Measurements from ENCODE around the gene MYO7B. TPM values are rescaled to one million over a fixed set of nuclear protein-coding genes. Genes with fewer than 3 reads are reported as not detected.

Gene MYO7B
- total RNA-seq, 1 experiment from 2014 or later: 1.2 TPM

DNA sequence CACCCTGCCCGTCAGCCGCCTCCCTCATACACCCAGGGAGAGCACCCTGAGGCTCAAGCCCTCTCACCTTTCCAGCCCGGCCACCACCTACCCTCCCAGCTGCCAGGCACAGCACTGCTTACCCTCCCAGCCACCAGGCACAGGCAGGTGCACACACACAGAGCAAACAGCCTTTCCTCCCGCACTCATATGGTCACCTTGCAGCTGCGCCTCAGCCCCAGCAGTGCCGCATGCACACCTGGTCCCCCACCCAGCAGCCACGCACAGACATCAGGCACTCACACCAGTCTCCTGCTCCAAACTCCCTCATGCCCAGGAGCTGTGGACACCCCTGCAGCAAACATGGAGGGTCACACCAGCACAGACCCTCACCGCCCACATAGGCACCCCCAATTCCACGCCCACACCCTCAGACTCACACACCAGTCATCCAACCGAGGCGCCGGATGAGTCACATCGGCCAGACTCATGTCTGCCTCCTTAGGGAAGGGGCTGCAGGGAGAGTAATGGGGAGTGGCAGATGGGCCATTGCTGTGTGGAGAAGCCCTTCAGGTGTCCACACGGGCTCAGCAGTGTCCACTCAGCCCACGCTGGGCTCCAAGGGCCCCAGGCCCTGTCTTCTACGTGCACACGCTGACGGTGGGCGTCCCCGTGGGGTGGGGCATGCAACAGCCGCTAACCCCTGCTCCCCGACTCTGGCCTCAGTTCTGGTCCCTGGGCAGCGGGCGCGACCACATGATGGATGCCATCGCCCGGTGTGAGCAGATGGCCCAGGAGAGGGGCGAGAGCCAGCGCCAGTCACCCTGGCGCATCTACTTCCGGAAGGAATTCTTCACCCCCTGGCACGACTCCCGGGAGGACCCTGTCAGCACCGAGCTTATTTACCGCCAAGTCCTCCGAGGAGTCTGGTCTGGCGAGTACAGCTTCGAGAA, 88.2 kb downstream of the MYO7B start:
- Histone ChIP-seq H3K4me3 (no peak overlapping the region), H3K4me1 (replicated peaks) (peaks cover 22% of the 10 kb centered on the region), H3K27me3 (replicated peaks) (no peaks in the 10 kb centered on the region), H3K36me3 (no peaks in the 10 kb centered on the region), H3K9me3 (replicated peaks) (no peaks in the 10 kb centered on the region), H3K27ac (peak overlapping the region; percentile 42; the same call in 1 of the 2 replicates)
- peak; percentile 64 to 85 for DNase-seq (ENCODE audit: low read depth in 1 of 2, low spot score in 2 of 2)

DNA sequence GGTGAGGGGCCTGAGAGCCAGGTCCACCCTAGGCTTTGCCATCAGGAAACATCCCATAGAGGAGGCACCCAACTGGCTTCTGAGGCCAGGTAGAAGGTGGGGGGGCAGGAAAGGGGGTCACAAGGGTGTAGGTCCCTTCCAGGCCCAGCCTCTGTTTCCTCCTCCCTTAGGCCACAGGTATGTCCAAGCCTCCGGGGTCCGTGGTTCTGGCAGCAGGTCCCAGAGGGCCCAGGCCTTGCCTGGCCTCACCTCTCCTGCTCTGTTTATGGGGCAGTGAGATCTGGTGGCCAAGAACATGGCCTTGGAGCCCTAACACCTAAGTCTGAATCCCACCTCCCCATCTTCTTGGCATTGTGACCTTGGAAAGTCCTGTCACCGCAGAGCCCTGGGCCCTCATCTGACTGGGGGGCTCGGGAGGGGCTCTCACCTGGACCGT, 88.9 kb downstream of the MYO7B start:
- no peak overlapping the region for H3K4me3 ChIP-seq
- H3K9me3 ChIP-seq (replicated peaks): no peaks in the 10 kb centered on the region
- DNase-seq (ENCODE audit: low read depth in 1 of 2, low spot score in 2 of 2): no peak
- H3K27ac ChIP-seq: peak overlapping the region; percentile 42; the same call in 1 of the 2 replicates
- H3K4me1 ChIP-seq (replicated peaks): peaks cover 22% of the 10 kb centered on the region
- no peaks in the 10 kb centered on the region for H3K27me3 ChIP-seq (replicated peaks)
- no peaks in the 10 kb centered on the region for H3K36me3 ChIP-seq

DNA sequence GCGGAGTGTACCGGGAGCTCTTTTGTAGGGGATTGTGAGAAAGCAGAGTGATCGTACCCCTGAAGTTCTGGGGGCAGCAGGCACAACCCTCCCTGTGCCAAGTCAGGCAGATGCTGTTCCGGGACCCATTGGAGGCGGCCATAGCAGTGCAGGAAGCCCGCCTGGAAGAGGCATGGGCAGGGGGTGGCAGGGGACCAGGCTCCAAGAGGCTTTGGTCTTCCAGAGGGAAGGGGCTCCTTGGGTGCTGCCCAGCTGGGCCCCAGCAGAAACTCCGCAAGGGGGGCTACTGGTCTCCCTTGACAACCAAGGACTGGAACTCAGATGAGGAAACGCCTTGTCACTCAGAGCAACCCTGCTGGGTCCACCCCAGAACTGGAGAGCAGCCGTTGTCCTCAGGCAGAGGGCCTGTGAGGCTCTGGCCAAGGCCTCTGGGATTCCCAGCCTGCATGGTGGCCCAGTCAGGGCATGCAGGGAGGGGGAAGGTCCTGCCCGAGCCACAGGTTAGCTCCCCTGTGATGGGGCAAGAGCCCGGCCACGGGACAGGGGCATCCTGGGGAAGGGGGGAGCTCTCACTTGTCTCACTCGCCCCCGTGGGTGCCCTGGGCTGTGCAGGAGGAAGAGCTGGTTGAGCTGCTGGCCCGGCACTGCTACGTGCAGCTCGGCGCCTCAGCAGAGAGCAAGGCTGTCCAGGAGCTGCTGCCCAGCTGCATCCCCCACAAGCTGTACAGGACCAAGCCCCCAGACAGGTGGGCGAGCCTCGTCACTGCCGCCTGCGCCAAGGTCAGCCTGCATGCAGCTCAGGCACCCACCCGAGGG, 89.5 kb downstream of the MYO7B start:
- no peaks in the 10 kb centered on the region for H3K27me3 ChIP-seq (replicated peaks)
- H3K27ac ChIP-seq: no peak overlapping the region
- H3K36me3 ChIP-seq: no peaks in the 10 kb centered on the region
- H3K4me1 ChIP-seq (replicated peaks): peaks cover 22% of the 10 kb centered on the region
- no peak overlapping the region for H3K4me3 ChIP-seq
- H3K9me3 ChIP-seq (replicated peaks): no peaks in the 10 kb centered on the region
- no peak for DNase-seq (ENCODE audit: low read depth in 1 of 2, low spot score in 2 of 2)

DNA sequence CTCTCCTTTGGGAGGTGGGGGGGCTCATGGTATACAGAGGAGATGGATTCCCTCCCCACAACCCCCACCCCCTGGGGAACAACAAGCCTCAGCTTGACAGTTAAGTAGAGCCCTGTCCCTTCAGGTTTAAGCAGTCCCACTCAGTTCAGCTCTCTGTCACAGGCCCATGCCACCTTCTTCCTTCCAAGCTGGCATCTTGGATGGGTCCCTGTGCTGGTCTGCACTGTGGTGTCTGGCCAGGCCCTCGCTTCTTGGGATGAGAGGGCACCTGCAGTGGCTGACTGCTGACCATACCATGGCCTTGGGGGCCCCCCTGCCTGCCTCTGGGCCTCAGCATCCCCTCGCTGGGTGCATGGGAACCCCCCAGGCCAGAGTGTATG, 90.1 kb downstream of the MYO7B start:
- no peak for DNase-seq (ENCODE audit: low read depth in 1 of 2, low spot score in 2 of 2)
- no peak overlapping the region for H3K27ac ChIP-seq
- no peaks in the 10 kb centered on the region for H3K9me3 ChIP-seq (replicated peaks)
- H3K27me3 ChIP-seq (replicated peaks): no peaks in the 10 kb centered on the region
- H3K4me1 ChIP-seq (replicated peaks): peaks cover 22% of the 10 kb centered on the region
- H3K36me3 ChIP-seq: no peaks in the 10 kb centered on the region
- no peak overlapping the region for H3K4me3 ChIP-seq

DNA sequence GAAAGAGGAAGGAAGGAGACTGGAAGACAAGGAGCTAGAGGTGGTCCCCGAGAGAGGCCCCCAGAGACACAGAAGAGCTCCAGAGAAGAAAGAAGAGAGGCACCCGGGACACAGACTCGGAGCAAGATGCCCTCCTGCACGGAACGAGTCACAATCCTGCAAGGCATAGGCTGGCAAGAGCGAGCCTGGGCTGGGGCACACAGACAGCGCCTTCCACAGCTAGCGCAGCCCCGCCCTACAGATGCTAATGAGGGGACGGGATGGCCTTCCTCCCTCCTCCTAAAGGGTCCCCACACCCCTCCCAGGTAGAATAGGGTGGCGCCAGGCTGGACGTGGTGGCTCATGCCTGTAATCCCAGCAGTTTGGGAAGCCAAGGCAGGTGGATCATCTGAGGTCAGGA, 90.7 kb downstream of the MYO7B start:
- Histone ChIP-seq H3K9me3 (replicated peaks) (no peaks in the 10 kb centered on the region), H3K27me3 (replicated peaks) (no peaks in the 10 kb centered on the region), H3K36me3 (no peaks in the 10 kb centered on the region), H3K4me1 (replicated peaks) (peaks cover 22% of the 10 kb centered on the region), H3K27ac (no peak overlapping the region), H3K4me3 (no peak overlapping the region)
- DNase-seq (ENCODE audit: low read depth in 1 of 2, low spot score in 2 of 2): no peak

DNA sequence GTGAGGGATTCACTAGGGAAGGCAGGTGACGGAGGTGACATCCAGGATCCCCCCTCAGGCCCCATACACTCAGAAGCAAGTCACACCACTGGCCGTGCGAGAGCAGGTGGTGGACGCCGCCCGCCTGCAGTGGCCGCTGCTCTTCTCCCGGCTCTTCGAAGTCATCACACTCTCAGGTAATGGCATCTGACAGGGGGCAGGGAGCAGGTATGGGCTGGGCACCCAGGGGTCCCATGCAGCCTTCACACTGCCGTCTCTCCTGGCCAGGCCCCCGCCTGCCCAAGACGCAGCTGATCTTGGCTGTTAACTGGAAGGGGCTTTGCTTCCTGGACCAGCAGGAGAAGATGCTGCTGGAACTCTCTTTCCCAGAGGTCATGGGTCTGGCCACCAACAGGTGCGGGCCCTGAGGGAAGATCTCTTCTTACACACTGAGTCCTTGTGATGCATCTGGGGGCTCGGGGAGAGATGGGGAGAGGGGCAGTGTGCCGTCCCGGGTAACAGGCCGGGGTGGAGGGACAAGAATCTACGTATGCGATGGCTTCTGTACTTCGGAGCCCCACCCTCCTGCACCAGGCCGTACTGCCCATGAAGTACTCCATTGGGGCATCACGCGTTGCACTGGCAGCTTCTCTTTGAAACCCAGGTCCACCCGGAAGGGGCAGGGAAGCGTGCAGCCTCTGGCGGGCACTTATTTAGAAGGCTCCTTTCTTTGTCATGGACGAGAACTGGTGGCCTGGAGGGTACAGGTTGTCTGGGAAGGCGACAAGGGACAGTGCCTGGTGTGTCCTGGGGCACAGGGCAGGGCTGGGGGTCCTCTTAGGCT, 91.6 kb downstream of the MYO7B start:
- H3K27ac ChIP-seq: no peak overlapping the region
- H3K9me3 ChIP-seq (replicated peaks): no peaks in the 10 kb centered on the region
- no peak for DNase-seq (ENCODE audit: low read depth in 1 of 2, low spot score in 2 of 2)
- no peaks in the 10 kb centered on the region for H3K36me3 ChIP-seq
- no peaks in the 10 kb centered on the region for H3K27me3 ChIP-seq (replicated peaks)
- peaks cover 22% of the 10 kb centered on the region for H3K4me1 ChIP-seq (replicated peaks)
- no peak overlapping the region for H3K4me3 ChIP-seq

DNA sequence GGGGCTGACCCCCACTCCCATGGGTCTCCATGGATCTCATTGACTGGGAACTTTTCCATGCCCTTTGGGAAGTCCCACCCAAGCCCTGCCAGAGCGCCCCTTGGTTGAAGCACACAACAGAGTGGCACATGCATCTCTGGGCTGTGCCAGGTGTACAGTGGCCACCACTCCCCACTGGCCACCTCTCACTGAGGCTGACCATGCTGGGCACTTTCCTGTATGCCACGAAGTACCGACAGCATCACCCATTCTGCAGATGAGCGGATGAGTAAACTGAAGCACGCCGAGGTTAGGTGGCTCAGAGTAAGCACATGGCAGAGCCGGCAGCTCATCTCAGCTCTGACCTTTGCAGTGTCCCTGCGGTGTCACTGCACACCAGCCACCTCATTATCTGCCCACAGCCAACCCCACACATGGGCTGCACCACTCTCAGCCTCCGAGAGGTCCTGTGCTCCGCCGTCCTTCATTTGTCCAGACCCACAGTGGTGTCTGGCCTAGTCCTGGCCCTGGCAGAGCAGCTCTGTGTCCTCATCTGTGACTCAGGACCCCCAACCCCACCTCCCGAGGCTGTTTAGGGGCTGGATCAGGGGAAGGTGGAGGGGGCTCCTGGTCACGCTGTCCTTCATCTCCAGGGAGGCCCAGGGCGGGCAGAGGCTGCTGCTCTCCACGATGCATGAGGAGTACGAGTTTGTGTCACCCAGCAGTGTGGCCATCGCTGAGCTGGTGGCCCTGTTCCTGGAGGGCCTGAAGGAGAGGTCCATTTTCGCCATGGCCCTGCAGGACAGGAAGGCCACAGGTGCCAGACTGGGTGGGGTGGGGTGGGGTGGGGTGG, 92.5 kb downstream of the MYO7B start:
- no peaks in the 10 kb centered on the region for H3K36me3 ChIP-seq
- no peaks in the 10 kb centered on the region for H3K9me3 ChIP-seq (replicated peaks)
- no peak for DNase-seq (ENCODE audit: low read depth in 1 of 2, low spot score in 2 of 2)
- no peak overlapping the region for H3K27ac ChIP-seq
- H3K4me1 ChIP-seq (replicated peaks): peaks cover 20% of the 10 kb centered on the region
- H3K4me3 ChIP-seq: no peak overlapping the region
- H3K27me3 ChIP-seq (replicated peaks): no peaks in the 10 kb centered on the region

DNA sequence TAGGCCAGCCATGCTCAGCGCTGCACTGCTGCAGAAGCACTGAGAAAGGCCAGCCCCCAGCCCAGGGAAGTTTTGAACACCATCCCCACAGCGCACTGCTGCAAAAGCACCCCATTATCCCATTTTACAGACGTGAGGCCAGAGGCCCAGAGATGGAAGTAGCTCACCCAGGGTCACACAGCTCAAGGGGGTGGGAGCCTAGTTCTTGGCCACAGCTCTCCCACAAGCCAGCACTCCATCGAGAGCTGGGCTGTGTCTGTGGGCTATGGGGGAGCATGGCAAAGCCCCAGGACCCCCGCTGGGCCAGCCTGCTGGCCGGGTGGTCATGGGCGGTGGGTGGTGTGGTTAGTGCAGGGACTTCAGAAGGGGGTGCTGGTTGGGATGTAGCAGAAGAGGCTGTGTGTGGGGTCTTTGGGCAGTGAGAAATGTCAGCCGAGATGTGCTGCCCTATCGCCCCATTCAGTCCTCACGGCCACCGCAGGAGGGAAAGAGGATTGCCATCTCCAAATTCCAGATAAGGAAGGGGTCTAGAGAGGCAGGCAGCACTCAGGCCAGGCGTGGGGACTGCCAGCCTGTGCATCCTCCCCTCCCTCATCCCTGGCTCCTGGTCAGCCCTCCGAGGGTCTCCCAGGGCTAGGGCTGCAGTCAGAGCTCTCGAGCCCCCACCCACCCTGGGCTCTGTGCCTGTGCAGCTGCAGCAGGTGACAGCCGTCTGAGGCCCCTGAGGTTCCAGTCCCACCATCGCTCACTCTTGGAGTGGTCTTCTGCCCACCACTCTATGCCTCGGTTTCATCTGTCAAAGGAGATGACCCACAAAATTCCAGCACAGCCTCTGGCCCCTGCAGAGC, 93.5 kb downstream of the MYO7B start:
- Histone ChIP-seq H3K36me3 (no peaks in the 10 kb centered on the region), H3K4me1 (replicated peaks) (peaks cover 9% of the 10 kb centered on the region), H3K4me3 (no peak overlapping the region), H3K27me3 (replicated peaks) (no peaks in the 10 kb centered on the region), H3K9me3 (replicated peaks) (no peaks in the 10 kb centered on the region), H3K27ac (no peak overlapping the region)
- DNase-seq (ENCODE audit: low read depth in 1 of 2, low spot score in 2 of 2): no peak

DNA sequence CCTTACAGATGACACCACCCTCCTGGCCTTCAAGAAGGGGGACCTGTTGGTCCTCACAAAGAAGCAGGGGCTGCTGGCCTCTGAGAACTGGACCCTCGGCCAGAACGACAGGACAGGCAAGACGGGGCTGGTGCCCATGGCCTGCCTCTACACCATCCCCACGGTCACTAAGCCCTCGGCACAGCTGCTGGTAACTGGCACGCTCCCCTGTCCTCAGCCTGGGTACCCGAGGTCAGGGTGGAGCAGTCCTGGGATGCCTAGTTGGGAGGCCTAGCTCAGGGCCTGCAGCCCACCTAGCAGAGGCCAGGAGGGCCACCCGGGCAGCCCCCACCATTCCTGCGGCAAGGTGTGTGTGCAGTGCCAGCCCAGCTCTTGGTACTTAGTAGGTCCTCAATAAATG, 94.2 kb downstream of the MYO7B start:
- Histone ChIP-seq H3K27ac (no peak overlapping the region), H3K4me1 (replicated peaks) (peaks cover 3% of the 10 kb centered on the region), H3K9me3 (replicated peaks) (no peaks in the 10 kb centered on the region), H3K27me3 (replicated peaks) (no peaks in the 10 kb centered on the region), H3K4me3 (no peak overlapping the region), H3K36me3 (no peaks in the 10 kb centered on the region)
- no peak for DNase-seq (ENCODE audit: low read depth in 1 of 2, low spot score in 2 of 2)

DNA sequence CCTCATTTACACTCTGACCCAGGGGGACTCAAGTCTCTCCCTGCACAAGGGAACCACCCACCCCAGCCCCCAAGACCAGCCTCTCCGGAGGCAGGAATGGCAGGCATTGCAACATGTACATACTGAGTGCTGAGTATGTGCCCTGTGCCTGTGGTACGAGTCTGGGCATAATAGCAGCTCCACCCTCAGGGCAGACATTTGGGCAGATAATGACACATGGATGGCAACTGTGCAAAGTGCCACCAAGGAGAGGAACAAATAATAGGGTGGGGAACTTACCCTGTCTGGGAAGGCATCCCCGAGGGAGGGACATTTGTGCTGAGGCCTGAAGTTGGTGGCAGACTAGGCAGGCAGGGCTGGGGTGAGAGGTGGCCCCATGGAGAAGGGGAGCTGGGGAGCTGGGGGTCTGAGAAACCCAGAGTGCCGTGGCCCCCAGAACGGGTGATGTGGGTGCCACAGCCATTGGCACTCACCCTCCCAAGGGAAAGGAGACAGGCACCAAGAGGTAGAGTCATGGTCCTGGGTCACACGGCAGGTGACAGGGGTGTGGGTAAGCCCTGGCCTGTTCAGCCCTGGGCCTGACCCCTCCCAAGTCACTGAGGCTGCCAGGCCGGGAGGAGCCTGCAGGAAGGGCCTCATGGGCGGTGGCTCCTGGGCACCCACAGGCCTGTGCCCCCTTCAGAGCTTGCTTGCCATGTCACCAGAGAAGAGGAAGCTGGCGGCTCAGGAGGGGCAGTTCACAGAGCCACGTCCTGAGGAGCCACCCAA, 94.8 kb downstream of the MYO7B start:
- no peak overlapping the region for H3K4me3 ChIP-seq
- H3K27ac ChIP-seq: no peak overlapping the region

DNA sequence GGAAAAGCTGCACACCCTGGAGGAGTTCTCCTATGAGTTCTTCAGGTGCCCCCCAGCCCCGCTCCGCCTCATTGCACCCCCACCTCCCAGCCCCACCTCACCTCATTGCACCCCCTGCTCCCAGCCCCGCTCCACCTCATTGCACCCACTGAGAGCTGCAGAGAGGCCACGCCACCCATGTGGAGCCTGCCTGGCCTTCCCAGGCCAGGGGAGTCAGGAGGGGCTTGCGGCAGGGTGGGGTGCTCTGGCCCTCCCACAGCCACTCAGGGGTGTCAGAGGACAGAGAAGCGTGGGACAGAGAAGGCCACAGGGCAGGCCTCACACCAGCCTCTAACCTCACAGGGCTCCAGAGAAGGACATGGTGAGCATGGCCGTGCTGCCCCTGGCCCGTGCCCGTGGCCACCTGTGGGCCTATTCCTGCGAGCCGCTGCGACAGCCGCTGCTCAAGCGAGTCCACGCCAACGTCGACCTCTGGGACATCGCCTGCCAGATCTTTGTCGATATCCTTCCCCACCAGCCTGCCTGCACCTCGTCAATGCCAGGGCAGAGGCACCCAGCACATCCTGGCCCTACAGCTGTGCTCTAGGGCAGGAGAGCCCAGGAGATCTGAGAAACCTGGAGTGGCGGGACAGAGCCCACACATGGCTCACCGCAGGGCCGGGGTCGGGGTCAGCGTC, 95.5 kb downstream of the MYO7B start:
- H3K4me3 ChIP-seq: no peak overlapping the region
- no peak for DNase-seq (ENCODE audit: low read depth in 1 of 2, low spot score in 2 of 2)
- H3K36me3 ChIP-seq: 0 out of 2 replicates have a peak, but pooled peaks cover 2% of the 10 kb centered on the region
- no peaks in the 10 kb centered on the region for H3K4me1 ChIP-seq (replicated peaks)
- H3K27me3 ChIP-seq (replicated peaks): no peaks in the 10 kb centered on the region
- H3K9me3 ChIP-seq (replicated peaks): no peaks in the 10 kb centered on the region
- no peak overlapping the region for H3K27ac ChIP-seq

More for the DNA sequence above, 94.8 kb downstream of the MYO7B start:
- Histone ChIP-seq H3K9me3 (replicated peaks) (no peaks in the 10 kb centered on the region), H3K4me1 (replicated peaks) (no peaks in the 10 kb centered on the region), H3K36me3 (no peaks in the 10 kb centered on the region), H3K27me3 (replicated peaks) (no peaks in the 10 kb centered on the region)
- DNase-seq (ENCODE audit: low read depth in 1 of 2, low spot score in 2 of 2): no peak
